Measurements from ENCODE around the gene FAM171A2.

FAM171A2 gene

GRCh38 chr17:44402564-44403172, 39.0 kb upstream of the FAM171A2 start:
- H3K9me2 ChIP-seq (replicated peaks; ENCODE audit: insufficient read depth, low read length): no peaks in the 10 kb centered on the region
- peak; percentile 86 for DNase-seq
- H3K27me3 ChIP-seq (replicated peaks; ENCODE audit: insufficient read depth, low read length): no peaks in the 10 kb centered on the region
- TF ChIP-seq EZH2 (optimal IDR thresholded peaks at IDR 0.05; ENCODE audit: low read depth, low read length) (no peak), CTCF (IDR thresholded peaks at IDR 0.05; ENCODE audit: low read length) (no peak), EZH2phosphoT487 (IDR thresholded peaks at IDR 0.05; ENCODE audit: low read length) (no peak)
- H2AFZ ChIP-seq (ENCODE audit: low read length): no peak overlapping the region
- H3K79me2 ChIP-seq (ENCODE audit: low read length): 0 out of 2 replicates have a peak, but pooled peaks cover 3% of the 10 kb centered on the region
- H3K9ac ChIP-seq (ENCODE audit: low read length): no peak overlapping the region
- no peaks in the 10 kb centered on the region for H3K9me3 ChIP-seq (replicated peaks; ENCODE audit: insufficient read depth, low read length)
- peaks cover 9% of the 10 kb centered on the region; the same call in 1 of the 2 replicates for H3F3A ChIP-seq (ENCODE audit: insufficient read depth, low read length)
- peak overlapping the region; percentile 45; the same call in 1 of the 2 replicates for H3K27ac ChIP-seq (ENCODE audit: low read length)
- no peaks in the 10 kb centered on the region; the same call in 1 of the 2 replicates for H4K20me1 ChIP-seq (ENCODE audit: insufficient read depth, low read length)
- H3K4me1 ChIP-seq (ENCODE audit: low read length): peaks cover 14% of the 10 kb centered on the region
- H3K4me3 ChIP-seq (ENCODE audit: low read length): no peak overlapping the region
- H3K36me3 ChIP-seq (replicated peaks; ENCODE audit: insufficient read depth, low read length): peaks cover 4% of the 10 kb centered on the region; the same call in 1 of the 2 replicates
- peak overlapping the region; percentile 48; the same call in 1 of the 2 replicates for H3K4me2 ChIP-seq (ENCODE audit: low read depth, low read length)

GRCh38 chr17:44400226-44400847, 36.7 kb upstream of the FAM171A2 start:
- Histone ChIP-seq H3K4me3 (ENCODE audit: low read length) (no peak overlapping the region), H3K9ac (ENCODE audit: low read length) (no peak overlapping the region), H4K20me1 (ENCODE audit: insufficient read depth, low read length) (no peaks in the 10 kb centered on the region; the same call in 1 of the 2 replicates), H3F3A (ENCODE audit: insufficient read depth, low read length) (peaks cover 9% of the 10 kb centered on the region; the same call in 1 of the 2 replicates), H2AFZ (ENCODE audit: low read length) (no peak overlapping the region), H3K9me2 (replicated peaks; ENCODE audit: insufficient read depth, low read length) (no peaks in the 10 kb centered on the region), H3K9me3 (replicated peaks; ENCODE audit: insufficient read depth, low read length) (no peaks in the 10 kb centered on the region), H3K4me2 (ENCODE audit: low read depth, low read length) (no peak overlapping the region), H3K27ac (ENCODE audit: low read length) (no peak overlapping the region), H3K79me2 (ENCODE audit: low read length) (no peaks in the 10 kb centered on the region), H3K36me3 (replicated peaks; ENCODE audit: insufficient read depth, low read length) (peaks cover 4% of the 10 kb centered on the region; the same call in 1 of the 2 replicates), H3K4me1 (ENCODE audit: low read length) (peaks cover 14% of the 10 kb centered on the region), H3K27me3 (replicated peaks; ENCODE audit: insufficient read depth, low read length) (no peaks in the 10 kb centered on the region)
- DNase-seq: peak; percentile 13
- TF ChIP-seq CTCF (IDR thresholded peaks at IDR 0.05; ENCODE audit: low read length): peak; percentile 59
- no peak for TF ChIP-seq EZH2 (optimal IDR thresholded peaks at IDR 0.05; ENCODE audit: low read depth, low read length)
- TF ChIP-seq EZH2phosphoT487 (IDR thresholded peaks at IDR 0.05; ENCODE audit: low read length): no peak

- TF ChIP-seq EZH2phosphoT487 (IDR thresholded peaks at IDR 0.05; ENCODE audit: low read length) (no peak), EZH2 (optimal IDR thresholded peaks at IDR 0.05; ENCODE audit: low read depth, low read length) (no peak), CTCF (IDR thresholded peaks at IDR 0.05; ENCODE audit: low read length) (no peak)
- no peaks in the 10 kb centered on the region for H3K9me2 ChIP-seq (replicated peaks; ENCODE audit: insufficient read depth, low read length)
- H3K9ac ChIP-seq (ENCODE audit: low read length): no peak overlapping the region
- no peak overlapping the region for H3K27ac ChIP-seq (ENCODE audit: low read length)
- H3K4me1 ChIP-seq (ENCODE audit: low read length): peaks cover 14% of the 10 kb centered on the region
- H3K4me3 ChIP-seq (ENCODE audit: low read length): no peak overlapping the region
- no peaks in the 10 kb centered on the region for H3K9me3 ChIP-seq (replicated peaks; ENCODE audit: insufficient read depth, low read length)
- H3K4me2 ChIP-seq (ENCODE audit: low read depth, low read length): no peak overlapping the region
- H3K36me3 ChIP-seq (replicated peaks; ENCODE audit: insufficient read depth, low read length): peaks cover 4% of the 10 kb centered on the region; the same call in 1 of the 2 replicates
- no peak for DNase-seq
- no peak overlapping the region for H2AFZ ChIP-seq (ENCODE audit: low read length)
- H3K27me3 ChIP-seq (replicated peaks; ENCODE audit: insufficient read depth, low read length): no peaks in the 10 kb centered on the region
- peaks cover 9% of the 10 kb centered on the region; the same call in 1 of the 2 replicates for H3F3A ChIP-seq (ENCODE audit: insufficient read depth, low read length)
- no peaks in the 10 kb centered on the region for H3K79me2 ChIP-seq (ENCODE audit: low read length)
- H4K20me1 ChIP-seq (ENCODE audit: insufficient read depth, low read length): no peaks in the 10 kb centered on the region; the same call in 1 of the 2 replicates
Observed at GRCh38 chr17:44398692-44399691, 35.3 kb upstream of the FAM171A2 start.
